Astrocyte of the cerebellum (primary cell): ENCODE measurements around the gene KLHL14.

ENCODE experiments used
- DNase-seq: peaks from one replicate; pipeline ENCODE4 v3.0.0-alpha.2; 2011; ENCODE audit warnings: low read depth
- H3K4me3 ChIP-seq: 2 replicates; pipeline ENCODE4 v1.5.1; 2011; ENCODE audit warnings: mild to moderate bottlenecking, low read depth, low read length, moderate library complexity
- in situ Hi-C: cut with HindIII; loops from 2 replicates; pipeline ENCODE4 v1.10.0; 2017; ENCODE audit warnings: low sequenced_read_pairs
- TF ChIP-seq, protein P1 (sequence below): IDR thresholded peaks from 2 replicates; pipeline ENCODE4 v1.5.1; 2012; ENCODE audit warnings: low read length, low read depth, moderate library complexity, mild to moderate bottlenecking; ENCODE audit errors: missing control alignments

KLHL14 gene

DNA sequence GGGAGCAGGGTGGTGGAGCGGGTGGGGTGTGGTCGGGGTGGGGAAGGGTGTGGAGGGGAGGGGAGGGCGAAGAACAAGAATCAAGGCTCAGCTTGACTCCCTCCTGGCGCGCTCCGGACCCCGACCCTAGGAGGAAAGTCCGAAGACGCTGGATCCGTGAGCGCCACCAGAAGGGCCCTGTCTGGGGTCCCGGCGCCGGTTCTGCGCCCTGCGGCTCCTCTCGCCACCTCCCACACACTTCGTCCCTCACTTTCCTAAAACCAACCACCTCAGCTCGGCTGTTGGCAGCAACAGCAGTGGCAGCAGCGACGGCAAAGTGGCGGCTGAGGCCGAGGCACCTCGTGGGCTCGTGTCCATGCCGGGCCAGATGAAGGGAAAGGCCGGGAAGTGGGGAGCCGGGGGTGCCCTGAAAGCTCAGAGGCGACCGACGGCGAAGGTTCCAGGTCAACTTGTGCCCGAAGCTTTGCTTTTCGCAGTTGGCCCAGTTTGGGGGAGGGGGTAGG, 2.1 kb downstream of the KLHL14 start:
- in situ Hi-C loops, result no loop called here
- TF ChIP-seq, protein P1, sequence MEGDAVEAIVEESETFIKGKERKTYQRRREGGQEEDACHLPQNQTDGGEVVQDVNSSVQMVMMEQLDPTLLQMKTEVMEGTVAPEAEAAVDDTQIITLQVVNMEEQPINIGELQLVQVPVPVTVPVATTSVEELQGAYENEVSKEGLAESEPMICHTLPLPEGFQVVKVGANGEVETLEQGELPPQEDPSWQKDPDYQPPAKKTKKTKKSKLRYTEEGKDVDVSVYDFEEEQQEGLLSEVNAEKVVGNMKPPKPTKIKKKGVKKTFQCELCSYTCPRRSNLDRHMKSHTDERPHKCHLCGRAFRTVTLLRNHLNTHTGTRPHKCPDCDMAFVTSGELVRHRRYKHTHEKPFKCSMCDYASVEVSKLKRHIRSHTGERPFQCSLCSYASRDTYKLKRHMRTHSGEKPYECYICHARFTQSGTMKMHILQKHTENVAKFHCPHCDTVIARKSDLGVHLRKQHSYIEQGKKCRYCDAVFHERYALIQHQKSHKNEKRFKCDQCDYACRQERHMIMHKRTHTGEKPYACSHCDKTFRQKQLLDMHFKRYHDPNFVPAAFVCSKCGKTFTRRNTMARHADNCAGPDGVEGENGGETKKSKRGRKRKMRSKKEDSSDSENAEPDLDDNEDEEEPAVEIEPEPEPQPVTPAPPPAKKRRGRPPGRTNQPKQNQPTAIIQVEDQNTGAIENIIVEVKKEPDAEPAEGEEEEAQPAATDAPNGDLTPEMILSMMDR, result no peak

DNA sequence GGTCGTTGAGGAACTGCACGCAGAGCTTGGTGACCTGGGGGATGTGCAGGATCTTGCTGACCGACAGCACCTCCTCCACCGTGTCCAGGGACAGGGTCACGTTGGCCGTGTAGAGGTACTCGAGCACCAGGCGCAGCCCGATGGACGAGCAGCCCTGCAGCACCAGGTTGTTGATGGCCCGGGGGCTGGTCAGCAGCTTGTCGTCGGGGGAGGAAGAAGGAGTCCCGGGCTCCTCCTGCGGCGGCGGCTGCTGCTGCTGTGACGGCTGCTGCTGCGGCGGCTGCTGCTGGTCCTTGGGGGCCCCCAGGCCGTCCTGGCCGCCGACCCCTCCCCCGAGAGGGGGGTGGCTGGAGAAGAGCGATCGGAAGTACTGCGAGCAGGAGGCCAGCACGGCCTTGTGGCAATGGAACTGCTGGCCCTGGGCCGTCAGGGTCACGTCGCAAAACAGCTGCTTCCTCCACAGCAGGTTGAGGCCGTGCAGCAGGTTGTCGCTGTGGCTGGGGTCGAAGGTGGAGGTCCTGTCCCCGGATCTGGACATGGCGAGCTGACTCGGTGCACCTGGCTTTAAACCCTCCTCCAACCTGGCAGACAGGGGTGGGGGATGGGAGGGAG, 2.7 kb downstream of the KLHL14 start:
- H3K4me3 ChIP-seq, result peak overlapping the region; percentile 42
- TF ChIP-seq, protein P1, result no peak
- in situ Hi-C loops, result no loop called here
- no peak for DNase-seq

More for the DNA sequence above, 2.1 kb downstream of the KLHL14 start:
- H3K4me3 ChIP-seq, result peak overlapping the region; percentile 50
- DNase-seq, result no peak

DNA sequence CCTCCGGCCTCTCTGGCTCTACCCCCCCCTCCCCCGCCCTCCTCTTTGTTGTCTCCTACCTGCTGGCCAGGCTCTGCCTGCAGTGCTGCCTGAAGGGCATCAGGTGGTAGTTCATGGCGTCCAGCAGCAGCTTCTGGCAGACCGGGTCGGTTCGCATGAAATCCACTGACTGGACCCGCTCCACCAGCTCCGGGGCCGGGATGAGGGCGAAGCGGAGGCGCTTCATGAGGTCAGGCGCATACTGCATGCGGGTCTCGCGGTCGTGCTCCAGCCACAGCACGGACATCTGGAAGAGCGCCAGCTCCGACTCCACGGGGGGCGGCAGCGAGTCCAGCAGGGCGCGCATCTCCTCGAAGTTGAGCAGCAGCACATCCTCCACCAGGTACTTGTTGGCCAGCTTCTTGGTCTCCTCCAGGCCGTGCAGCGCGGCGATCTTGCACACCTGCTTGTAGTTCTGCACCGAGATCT, 3.2 kb downstream of the KLHL14 start:
- in situ Hi-C loops, result no loop called here
- peak overlapping the region; percentile 42 for H3K4me3 ChIP-seq
- no peak for DNase-seq
- TF ChIP-seq, protein P1, result no peak

DNA sequence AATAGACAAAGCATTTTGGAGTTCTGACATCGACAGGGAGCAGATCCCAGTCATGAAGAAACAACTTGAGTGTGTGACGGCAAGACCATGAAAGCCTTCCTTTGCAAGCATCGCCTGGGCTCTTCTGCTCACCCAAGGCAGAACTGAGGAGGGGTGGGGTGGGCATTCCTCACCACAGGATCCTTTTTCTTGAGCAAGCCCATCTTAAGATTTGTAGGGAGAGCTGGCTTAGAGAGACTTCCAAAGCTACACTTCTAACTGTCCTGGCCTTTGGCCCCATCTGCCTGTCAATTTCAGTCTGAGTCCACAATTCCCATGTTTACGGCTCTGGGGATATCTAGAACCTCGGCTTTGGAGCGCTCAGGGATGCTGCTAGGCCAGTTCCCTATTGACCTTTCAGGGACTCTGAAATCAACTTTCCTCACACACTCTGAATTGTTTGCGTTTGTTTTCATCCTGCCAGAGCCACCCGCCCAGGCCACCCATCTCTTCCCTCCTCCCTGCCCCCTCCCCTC, 3.7 kb downstream of the KLHL14 start:
- in situ Hi-C loops, result no loop called here
- DNase-seq, result no peak
- H3K4me3 ChIP-seq, result peak overlapping the region; percentile 42
- TF ChIP-seq, protein P1, result no peak

DNA sequence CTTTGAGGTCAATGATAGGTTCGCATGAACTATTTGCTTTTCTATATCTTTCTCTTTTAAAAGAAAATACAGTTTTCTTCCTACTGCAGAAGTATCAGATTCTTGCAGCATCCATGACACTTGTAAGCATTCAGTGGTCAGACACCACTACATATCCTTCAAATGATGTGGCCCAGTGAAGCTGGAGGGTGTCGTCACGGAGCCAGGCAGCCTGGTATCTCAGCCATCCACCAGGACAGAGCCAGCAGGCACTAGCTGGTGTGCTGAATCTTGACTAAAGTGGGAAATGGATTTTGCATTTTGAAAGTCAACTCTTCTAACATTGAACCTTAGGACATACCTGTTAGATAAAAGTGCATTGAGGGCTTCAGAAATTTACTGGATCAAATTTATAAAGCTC, 5.4 kb downstream of the KLHL14 start:
- no peak overlapping the region for H3K4me3 ChIP-seq
- in situ Hi-C loops, result no loop called here
- TF ChIP-seq, protein P1, result no peak

DNA sequence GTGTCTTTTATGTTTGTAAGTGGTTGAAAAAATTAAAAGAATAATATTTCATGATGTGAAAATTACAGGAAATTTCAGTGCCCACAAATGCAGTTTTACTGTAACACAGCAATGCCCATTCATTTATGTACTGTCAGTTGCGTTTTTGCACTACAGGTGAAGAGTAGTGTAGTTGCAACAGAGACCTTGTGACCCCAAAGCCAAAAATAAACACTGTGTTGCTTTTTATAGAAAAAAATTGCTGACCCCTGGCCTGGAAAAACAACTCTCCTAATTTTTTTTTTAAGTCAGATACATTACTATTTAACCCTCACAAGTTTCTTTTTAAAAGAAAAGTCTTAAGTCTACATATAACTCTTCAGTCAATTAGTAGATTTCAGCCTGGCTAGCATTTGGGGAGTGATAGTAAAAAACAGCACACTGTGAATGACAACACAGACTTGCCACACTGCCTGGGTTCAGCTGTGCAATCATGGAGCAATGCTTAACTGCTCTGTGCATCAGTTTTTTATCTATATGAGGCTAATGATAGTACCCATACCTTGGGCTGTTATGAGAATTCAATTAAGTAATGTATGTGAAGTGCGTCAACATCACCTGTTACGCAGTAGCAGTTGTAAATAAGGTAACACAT, 8.1 kb downstream of the KLHL14 start:
- H3K4me3 ChIP-seq, result no peak overlapping the region
- TF ChIP-seq, protein P1, result no peak
- in situ Hi-C loops, result no loop called here
- no peak for DNase-seq

More for the DNA sequence above, 5.4 kb downstream of the KLHL14 start:
- no peak for DNase-seq
